Activated CD8-positive, alpha-beta memory T cell treated with anti-CD3 and anti-CD28 coated beads, Interleukin-2, amount 10 ng/mL, durations not matched to agents 7 days and 5 days (primary cell): ENCODE data around the gene DRAP1. TPM values are rescaled to one million over a fixed set of nuclear protein-coding genes. Genes with fewer than 3 reads are reported as not detected.

ENCODE experiments used
- ATAC-seq: fragments of 150-1000 bp; cut with Tn5 transposase; one replicate; pipeline ENCODE4 v1.10.0; 2021; ENCODE audit warnings: moderate library complexity
- CTCF ChIA-PET: fragments of 350-600 bp; sonication (Branson Sonifier 250); formaldehyde crosslinking; loops from one replicate; lab custom pipeline; 2021; ENCODE audit warnings: antibody characterized with exemption; lab: Charles Lee
- DNase-seq: peaks from one replicate; pipeline ENCODE4 v3.0.0-alpha.2; 2020
- H3K27ac Mint-ChIP-seq: one replicate; pipeline ENCODE4 v1.8.0; 2021; ENCODE audit warnings: mild to moderate bottlenecking, mixed read lengths
- H3K27me3 Mint-ChIP-seq: one replicate; pipeline ENCODE4 v1.8.0; 2021; ENCODE audit warnings: mixed read lengths
- H3K36me3 Mint-ChIP-seq: one replicate; pipeline ENCODE4 v1.8.0; 2021; ENCODE audit warnings: mild to moderate bottlenecking, mixed read lengths
- H3K4me1 Mint-ChIP-seq: one replicate; pipeline ENCODE4 v1.8.0; 2021; ENCODE audit warnings: mixed read lengths
- H3K4me3 Mint-ChIP-seq: one replicate; pipeline ENCODE4 v1.8.0; 2021; ENCODE audit warnings: mild to moderate bottlenecking, moderate library complexity, mixed read lengths
- H3K9me3 Mint-ChIP-seq: one replicate; pipeline ENCODE4 v1.8.0; 2022; ENCODE audit warnings: low read depth, mixed read lengths
- total RNA-seq, 2 experiments: library from RNA; stranded (reverse); gene quantifications; one replicate each; pipeline ENCODE4 v1.2.3, GENCODE V29; 2021

DRAP1 gene
- total RNA-seq = 100 to 1,000 TPM; 192 to 254 TPM

- H3K27ac Mint-ChIP-seq = peak within 1 kb of the TSS; percentile 88
- H3K4me1 Mint-ChIP-seq = peaks cover 40% of the 10 kb centered on the region
- peak within 1 kb of the TSS; percentile 94 for H3K4me3 Mint-ChIP-seq
- H3K9me3 Mint-ChIP-seq = no peaks in the 10 kb centered on the region
- no peaks in the 10 kb centered on the region for H3K27me3 Mint-ChIP-seq
- DNase-seq (peak; percentile 99), ATAC-seq (peak; percentile 93)
- CTCF ChIA-PET = interaction anchor here (1.6 to 4.9 kb wide), 3 partner anchors 25 to 35 kb away, joined by 4 to 26 read pairs (median 10); no protein-coding TSS in a partner anchor
- peaks cover 30% of the 10 kb centered on the region for H3K36me3 Mint-ChIP-seq
These were observed at the start of gene DRAP1 for GRCh38 chr11:65919141-65919572. Gene DRAP1, plus strand, starts transcription at chr11:65919426. Its CDS starts 76 bp downstream, at chr11:65919502.

- DNase-seq = no peak
- Mint-ChIP-seq H3K27me3 (peaks cover 4% of the 10 kb centered on the region), H3K4me1 (peaks cover 37% of the 10 kb centered on the region), H3K4me3 (no peak overlapping the region), H3K9me3 (no peaks in the 10 kb centered on the region), H3K27ac (no peak overlapping the region), H3K36me3 (peaks cover 14% of the 10 kb centered on the region)
- no peak for ATAC-seq
- CTCF ChIA-PET = interaction anchor here (7.2 to 27.4 kb wide), 2 partner anchors 9 to 21 kb away, joined by 83 to 710 read pairs; partner anchors contain the start of genes CCDC85B, CFL1, CTSW and FIBP
These were observed 49.5 kb upstream of the DRAP1 start for GRCh38 chr11:65869643-65870306.

GRCh38 chr11:65870307-65870658 lies 48.9 kb upstream of the DRAP1 start:
- ATAC-seq (no peak), DNase-seq (no peak)
- no peak overlapping the region for H3K4me3 Mint-ChIP-seq
- no peak overlapping the region for H3K27ac Mint-ChIP-seq
- H3K9me3 Mint-ChIP-seq = no peaks in the 10 kb centered on the region
- peaks cover 37% of the 10 kb centered on the region for H3K4me1 Mint-ChIP-seq
- CTCF ChIA-PET = interaction anchor here (7.2 to 27.4 kb wide), 2 partner anchors 10 to 20 kb away, joined by 83 to 710 read pairs; partner anchors contain the start of genes CCDC85B, CFL1, CTSW and FIBP
- H3K36me3 Mint-ChIP-seq = peaks cover 10% of the 10 kb centered on the region
- peaks cover 4% of the 10 kb centered on the region for H3K27me3 Mint-ChIP-seq

- no peak overlapping the region for H3K4me3 Mint-ChIP-seq
- H3K4me1 Mint-ChIP-seq = peaks cover 37% of the 10 kb centered on the region
- H3K9me3 Mint-ChIP-seq = no peaks in the 10 kb centered on the region
- peaks cover 9% of the 10 kb centered on the region for H3K36me3 Mint-ChIP-seq
- H3K27ac Mint-ChIP-seq = no peak overlapping the region
- no peak for DNase-seq
- peaks cover 4% of the 10 kb centered on the region for H3K27me3 Mint-ChIP-seq
- ATAC-seq = no peak
- CTCF ChIA-PET = interaction anchor here (1.6 to 27.4 kb wide), 3 partner anchors 11 to 159 kb away, joined by 4 to 710 read pairs (median 83); partner anchors contain the start of genes CCDC85B, CFL1, CTSW and FIBP
These were observed 48.2 kb upstream of the DRAP1 start for GRCh38 chr11:65870706-65871681.

GRCh38 chr11:65871811-65872548 lies 47.2 kb upstream of the DRAP1 start:
- peaks cover 5% of the 10 kb centered on the region for H3K36me3 Mint-ChIP-seq
- peak overlapping the region; percentile 7 for H3K4me3 Mint-ChIP-seq
- H3K27me3 Mint-ChIP-seq = peaks cover 4% of the 10 kb centered on the region
- no peak for ATAC-seq
- CTCF ChIA-PET = interaction anchor here (1.6 to 27.4 kb wide), 3 partner anchors 11 to 160 kb away, joined by 4 to 710 read pairs (median 83); partner anchors contain the start of genes CCDC85B, CFL1, CTSW and FIBP
- no peak overlapping the region for H3K27ac Mint-ChIP-seq
- H3K9me3 Mint-ChIP-seq = no peaks in the 10 kb centered on the region
- peaks cover 40% of the 10 kb centered on the region for H3K4me1 Mint-ChIP-seq
- no peak for DNase-seq

GRCh38 chr11:65872586-65873317 lies 46.5 kb upstream of the DRAP1 start, which contains the start of gene EFEMP2:
Gene EFEMP2, minus strand, starts transcription at chr11:65872800. Its CDS starts 446 bp downstream, at chr11:65872354.
- Mint-ChIP-seq H3K36me3 (no peaks in the 10 kb centered on the region), H3K27me3 (peaks cover 4% of the 10 kb centered on the region), H3K27ac (peak within 1 kb of the TSS; percentile 73), H3K9me3 (no peaks in the 10 kb centered on the region), H3K4me1 (peaks cover 46% of the 10 kb centered on the region), H3K4me3 (peak within 1 kb of the TSS; percentile 79)
- ATAC-seq = no peak
- DNase-seq = no peak
- CTCF ChIA-PET = interaction anchor here (1.5 to 27.4 kb wide), 4 partner anchors 12 to 161 kb away, joined by 4 to 710 read pairs (median 44); partner anchors contain the start of genes CCDC85B, CFL1, CTSW and FIBP

- peak overlapping the region; percentile 73 for H3K27ac Mint-ChIP-seq
- H3K27me3 Mint-ChIP-seq = peaks cover 4% of the 10 kb centered on the region
- peak; percentile 96 for DNase-seq
- no peaks in the 10 kb centered on the region for H3K9me3 Mint-ChIP-seq
- H3K4me3 Mint-ChIP-seq = peak overlapping the region; percentile 79
- H3K4me1 Mint-ChIP-seq = peaks cover 53% of the 10 kb centered on the region
- peak; percentile 93 for ATAC-seq
- H3K36me3 Mint-ChIP-seq = no peaks in the 10 kb centered on the region
- CTCF ChIA-PET = interaction anchor here (0.7 to 27.4 kb wide), 4 partner anchors 13 to 94 kb away, joined by 4 to 710 read pairs (median 44); partner anchors contain the start of genes CCDC85B, CFL1, CTSW and FIBP
These were observed 45.7 kb upstream of the DRAP1 start for GRCh38 chr11:65873318-65874156.

- CTCF ChIA-PET = interaction anchor here (0.9 to 27.4 kb wide), 5 partner anchors 11 to 168 kb away, joined by 3 to 710 read pairs (median 4); partner anchors contain the start of genes CCDC85B, CFL1, CTSW and EFEMP2
- Mint-ChIP-seq H3K27me3 (no peaks in the 10 kb centered on the region), H3K27ac (peak within 1 kb of the TSS; percentile 86), H3K9me3 (no peaks in the 10 kb centered on the region), H3K4me3 (peak within 1 kb of the TSS; percentile 75), H3K36me3 (peaks cover 8% of the 10 kb centered on the region), H3K4me1 (peaks cover 67% of the 10 kb centered on the region)
- DNase-seq (peak; percentile 76), ATAC-seq (peak; percentile 67)
These were observed 39.6 kb upstream of the DRAP1 start, which contains the start of gene CTSW for GRCh38 chr11:65879617-65880016. Gene CTSW, plus strand, starts transcription at chr11:65879837. Its CDS starts 18 bp downstream, at chr11:65879855.

GRCh38 chr11:65880027-65880426 lies 39.2 kb upstream of the DRAP1 start:
- no peak for DNase-seq

GRCh38 chr11:65880844-65881421 lies 38.3 kb upstream of the DRAP1 start:
- ATAC-seq (peak; percentile 34), DNase-seq (peak; percentile 72)
- Mint-ChIP-seq H3K4me3 (peak overlapping the region; percentile 75), H3K36me3 (peaks cover 11% of the 10 kb centered on the region), H3K27me3 (no peaks in the 10 kb centered on the region), H3K9me3 (no peaks in the 10 kb centered on the region), H3K4me1 (peaks cover 76% of the 10 kb centered on the region), H3K27ac (peak overlapping the region; percentile 86)
- CTCF ChIA-PET = interaction anchor here (0.6 to 27.4 kb wide), 8 partner anchors 10 to 168 kb away, joined by 3 to 710 read pairs (median 4); partner anchors contain the start of genes CCDC85B, CFL1, CTSW and EFEMP2

More at GRCh38 chr11:65880027-65880426, 39.2 kb upstream of the DRAP1 start:
- Mint-ChIP-seq H3K4me1 (peaks cover 70% of the 10 kb centered on the region), H3K27me3 (no peaks in the 10 kb centered on the region), H3K36me3 (peaks cover 9% of the 10 kb centered on the region), H3K4me3 (peak overlapping the region; percentile 75), H3K27ac (peak overlapping the region; percentile 86), H3K9me3 (no peaks in the 10 kb centered on the region)
- CTCF ChIA-PET = interaction anchor here (0.9 to 27.4 kb wide), 5 partner anchors 10 to 164 kb away, joined by 3 to 710 read pairs (median 4); partner anchors contain the start of genes CCDC85B, CFL1, CTSW and EFEMP2
- ATAC-seq = peak; percentile 3
